ENCODE measurements around the gene POU5F1. TPM values are rescaled to one million over a fixed set of nuclear protein-coding genes. Genes with fewer than 3 reads are reported as not detected.
"Not testable (repeated sequence)": the region's sequence is repeated elsewhere in the genome, so short reads cannot be mapped to it uniquely, and the experiment has no call there.

POU5F1 gene
- total RNA-seq, 1 experiment from 2014 or later: not detected

DNA sequence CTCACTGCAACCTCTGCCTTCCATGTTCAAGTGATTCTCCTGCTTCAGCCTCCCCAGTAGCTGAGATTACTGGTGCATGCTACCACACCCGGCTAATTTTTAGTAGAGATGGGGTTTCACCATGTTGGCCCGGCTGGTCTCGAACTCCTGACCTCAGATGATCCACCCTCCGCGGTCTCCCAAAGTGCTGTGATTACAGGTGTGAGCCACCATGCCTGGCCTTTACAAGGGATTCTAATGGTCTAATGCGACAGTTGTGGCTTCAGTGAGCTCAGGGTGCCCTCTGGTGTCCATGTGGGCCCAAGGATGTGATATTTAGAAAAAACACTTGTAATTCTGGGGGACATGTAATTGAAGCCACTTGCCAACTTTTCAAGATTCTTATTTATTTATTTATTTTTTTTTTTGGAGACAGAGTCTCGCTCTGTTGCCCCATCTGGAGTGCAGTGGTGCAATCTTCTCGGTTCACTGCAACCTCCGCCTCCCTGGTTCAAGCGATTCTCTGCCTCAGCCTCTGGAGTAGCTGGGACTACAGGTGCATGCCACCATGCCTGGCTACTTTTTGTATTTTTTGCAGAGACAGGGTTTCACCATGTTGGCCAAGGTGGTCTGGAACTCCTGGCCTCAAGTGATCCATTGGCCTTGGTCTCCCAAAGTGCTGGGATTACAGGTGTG lies 22.1 kb upstream of the POU5F1 start:
- DNase-seq (ENCODE audit: extremely low read depth, low read depth): peak; percentile 70

DNA sequence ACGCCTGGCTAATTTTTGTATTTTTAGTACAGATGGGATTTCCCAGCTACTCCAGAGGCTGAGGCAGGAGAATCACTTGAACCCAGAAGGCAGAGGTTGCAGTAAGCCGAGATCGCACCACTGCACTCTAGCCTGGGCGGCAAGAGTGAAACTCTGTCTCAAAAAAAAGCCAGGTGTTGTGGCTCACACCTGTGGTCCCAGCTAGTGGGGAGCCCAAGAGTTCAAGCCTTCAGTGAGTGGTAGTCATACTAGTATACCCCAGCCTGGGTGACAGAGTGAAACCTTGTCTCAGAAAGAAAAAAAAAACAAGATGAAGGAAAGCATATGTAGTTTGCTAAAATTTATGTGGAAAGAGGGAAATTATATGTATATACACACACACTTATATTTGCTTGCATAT lies 20.0 kb upstream of the POU5F1 start:
- DNase-seq (ENCODE audit: extremely low read depth, low read depth): no peak

DNA sequence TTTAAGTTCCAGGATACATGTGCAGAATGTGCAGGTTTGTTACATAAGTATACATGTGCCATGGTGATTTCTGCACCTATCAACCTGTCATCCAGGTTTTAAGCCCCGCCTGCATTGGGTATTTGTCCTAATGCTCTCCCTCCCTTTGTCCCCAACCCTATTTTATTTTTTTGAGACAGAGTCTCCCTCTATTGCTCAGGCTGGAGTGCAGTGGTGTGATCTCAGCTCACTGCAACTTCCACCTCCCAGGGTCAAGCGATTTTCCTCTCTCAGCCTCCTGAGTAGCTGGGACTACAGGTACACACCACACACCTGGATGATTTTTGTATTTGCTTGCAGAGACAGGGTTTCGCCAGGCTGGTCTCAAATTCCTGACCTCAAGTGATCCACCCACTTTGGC lies 18.7 kb upstream of the POU5F1 start:
- not testable (repeated sequence) for DNase-seq (ENCODE audit: extremely low read depth, low read depth)

DNA sequence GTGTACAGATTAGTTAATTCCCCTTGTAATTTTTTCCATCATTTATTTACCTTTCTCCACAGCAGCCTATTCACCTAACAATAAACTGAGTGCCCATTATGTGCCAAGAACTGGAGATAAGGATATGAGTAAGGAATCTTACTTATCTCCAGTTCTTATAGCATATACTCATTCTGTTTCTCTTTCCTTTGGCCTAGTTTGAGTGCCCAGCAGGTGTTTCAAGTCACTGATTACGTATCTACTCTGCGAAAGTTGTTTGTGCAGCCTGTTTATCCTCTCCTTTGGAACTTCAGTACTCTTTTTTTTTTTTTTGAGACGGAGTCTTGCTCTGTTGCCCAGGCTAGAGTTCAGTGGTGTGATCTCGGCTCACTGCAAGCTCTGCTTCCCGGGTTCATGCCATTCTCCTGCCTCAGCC lies 17.3 kb upstream of the POU5F1 start:
- DNase-seq (ENCODE audit: extremely low read depth, low read depth): no peak

DNA sequence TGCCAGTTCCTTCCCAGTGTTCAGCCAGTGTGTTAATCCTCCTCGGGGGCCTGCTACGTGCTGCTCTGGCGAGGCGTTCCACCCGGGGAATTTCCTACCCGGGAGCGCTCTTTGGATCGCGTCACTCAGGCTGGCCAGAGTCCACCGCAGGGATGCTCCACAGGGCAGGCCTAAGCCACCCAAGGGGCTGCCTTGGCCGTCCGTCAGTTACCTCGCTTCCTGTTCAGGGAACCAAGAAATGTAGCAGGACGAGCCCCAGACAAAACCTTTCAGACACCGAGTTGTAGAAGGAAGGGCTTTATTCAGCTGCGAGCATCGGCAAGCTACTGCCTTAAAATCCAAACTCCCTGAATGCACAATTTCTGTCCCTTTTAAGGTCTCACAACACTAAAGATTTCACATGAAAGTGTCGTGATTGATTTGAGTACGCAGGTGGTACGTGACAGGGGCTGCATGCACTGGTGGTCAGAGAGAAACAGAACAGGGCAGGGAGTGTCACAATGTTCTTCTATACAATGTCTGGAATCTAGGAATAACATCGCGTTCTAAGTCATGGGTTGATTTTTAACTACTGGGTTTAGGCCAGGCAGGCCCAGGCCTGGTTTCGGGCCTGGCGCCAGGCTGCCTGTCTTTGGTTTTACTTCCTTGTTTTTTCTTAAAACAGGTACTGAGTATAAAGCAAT lies 15.7 kb upstream of the POU5F1 start:
- no peak for DNase-seq (ENCODE audit: extremely low read depth, low read depth)

DNA sequence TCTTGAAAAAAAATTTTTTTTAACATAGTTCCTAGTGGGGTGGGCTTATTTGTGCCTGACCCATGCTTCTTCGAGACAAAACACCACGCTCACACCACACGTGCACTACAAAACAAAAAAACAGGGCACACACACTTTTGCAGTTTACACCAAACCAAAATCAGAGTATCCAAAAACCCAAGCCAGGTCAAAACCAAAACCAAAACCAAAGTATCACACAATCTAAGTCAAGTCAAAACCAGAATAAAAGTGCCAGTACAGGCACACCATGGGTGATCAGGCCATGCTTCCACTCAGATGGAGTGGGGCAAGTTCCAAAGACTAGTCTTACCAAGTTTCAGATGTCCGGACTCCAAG lies 15.2 kb upstream of the POU5F1 start:
- not testable (repeated sequence) for DNase-seq (ENCODE audit: extremely low read depth, low read depth)

DNA sequence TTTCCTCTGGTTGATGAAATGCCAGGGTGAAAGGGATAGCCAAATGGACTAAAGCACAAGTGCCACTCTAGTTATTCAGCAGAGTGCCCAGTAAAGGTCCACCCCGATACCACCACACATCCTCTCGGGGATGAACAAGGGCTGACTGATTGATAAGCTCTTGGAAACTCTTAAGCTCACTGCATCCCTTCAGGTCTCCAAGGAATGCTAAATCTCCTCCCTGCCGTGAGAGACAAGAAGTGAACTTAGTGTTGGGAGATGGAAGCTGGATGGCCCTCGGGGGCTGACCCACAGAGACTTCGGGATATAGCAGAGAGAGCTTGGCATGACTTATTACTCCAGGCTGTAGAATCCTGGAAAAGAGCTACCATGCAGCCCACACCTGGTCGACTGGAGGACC lies 13.4 kb upstream of the POU5F1 start:
- DNase-seq (ENCODE audit: extremely low read depth, low read depth): not testable (repeated sequence)

DNA sequence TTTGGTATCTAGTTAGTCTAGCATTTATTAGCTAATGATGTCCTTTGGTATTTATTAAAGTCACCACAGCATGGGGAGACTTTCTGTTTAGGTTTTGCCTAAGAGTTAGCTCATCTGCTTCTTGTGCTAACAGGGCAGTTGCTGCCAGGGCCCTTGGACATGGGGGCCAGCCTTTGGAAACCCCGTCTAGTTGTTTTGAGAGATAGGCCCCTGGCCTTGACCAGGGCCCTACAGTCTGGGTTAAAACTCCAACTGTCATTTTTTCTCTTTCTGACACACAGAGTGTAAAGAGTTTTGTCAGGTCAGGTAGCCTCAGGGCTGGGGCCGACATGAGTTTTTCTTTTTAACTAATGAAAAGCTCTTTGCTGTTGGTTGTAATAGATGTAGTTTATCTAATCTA lies 12.8 kb upstream of the POU5F1 start:
- DNase-seq (ENCODE audit: extremely low read depth, low read depth): not testable (repeated sequence)

DNA sequence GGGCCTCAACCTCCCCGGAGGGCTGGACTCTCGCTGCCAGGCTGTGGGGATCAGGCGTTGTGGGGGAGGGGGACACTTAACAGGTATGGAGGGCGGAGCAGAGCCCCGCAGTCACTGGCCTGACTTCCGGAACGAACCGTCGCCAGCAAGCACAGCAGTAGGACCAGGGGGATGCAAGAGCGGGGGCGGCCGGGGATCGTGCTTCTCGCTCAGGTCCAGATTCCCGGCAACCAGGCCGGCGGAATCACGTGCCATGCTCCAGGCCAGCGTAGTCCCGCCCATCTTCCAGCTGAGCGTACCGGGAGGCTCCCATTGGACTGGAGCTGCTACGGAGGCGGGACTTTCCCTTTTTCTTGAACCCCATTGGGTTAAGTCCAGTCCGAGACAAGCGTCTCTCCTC lies 10.0 kb upstream of the POU5F1 start:
- DNase-seq (ENCODE audit: extremely low read depth, low read depth): no peak

DNA sequence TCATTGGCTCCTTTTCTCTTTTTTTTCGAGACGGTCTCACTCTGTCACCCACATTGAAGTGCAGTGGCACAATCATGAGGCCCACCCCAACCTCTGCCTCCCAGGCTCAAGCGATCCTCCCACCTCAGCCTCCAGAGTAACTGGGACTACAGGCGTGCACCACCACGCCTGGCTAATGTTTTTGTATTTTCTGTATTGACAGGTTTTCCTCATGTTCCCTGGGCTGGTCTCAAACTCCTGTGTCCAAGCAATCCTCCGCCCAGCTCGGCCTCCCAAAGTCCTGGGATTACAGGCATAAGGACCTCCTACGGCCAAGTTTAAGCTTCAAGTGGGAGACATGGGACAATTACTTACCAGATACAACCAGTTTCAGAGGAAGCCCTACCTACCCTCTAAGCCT lies 9.4 kb upstream of the POU5F1 start:
- DNase-seq (ENCODE audit: extremely low read depth, low read depth): no peak

DNA sequence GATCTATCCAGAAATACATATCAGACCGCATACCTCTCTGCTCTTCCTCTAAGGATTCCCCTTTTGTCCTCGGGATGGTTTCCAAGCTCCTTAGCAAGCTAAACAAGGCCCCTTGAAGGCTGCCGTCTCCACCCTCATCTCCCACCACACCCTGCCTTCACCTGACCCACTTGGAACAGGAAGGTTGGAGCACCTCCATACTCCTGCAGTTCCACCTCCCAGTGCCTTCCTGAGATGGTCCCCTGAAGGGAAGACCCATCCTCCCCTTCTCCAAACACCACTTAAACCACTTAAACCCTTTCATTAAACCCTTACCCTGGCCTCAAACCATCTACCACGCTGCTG lies 8.5 kb upstream of the POU5F1 start:
- no peak for DNase-seq (ENCODE audit: extremely low read depth, low read depth)

DNA sequence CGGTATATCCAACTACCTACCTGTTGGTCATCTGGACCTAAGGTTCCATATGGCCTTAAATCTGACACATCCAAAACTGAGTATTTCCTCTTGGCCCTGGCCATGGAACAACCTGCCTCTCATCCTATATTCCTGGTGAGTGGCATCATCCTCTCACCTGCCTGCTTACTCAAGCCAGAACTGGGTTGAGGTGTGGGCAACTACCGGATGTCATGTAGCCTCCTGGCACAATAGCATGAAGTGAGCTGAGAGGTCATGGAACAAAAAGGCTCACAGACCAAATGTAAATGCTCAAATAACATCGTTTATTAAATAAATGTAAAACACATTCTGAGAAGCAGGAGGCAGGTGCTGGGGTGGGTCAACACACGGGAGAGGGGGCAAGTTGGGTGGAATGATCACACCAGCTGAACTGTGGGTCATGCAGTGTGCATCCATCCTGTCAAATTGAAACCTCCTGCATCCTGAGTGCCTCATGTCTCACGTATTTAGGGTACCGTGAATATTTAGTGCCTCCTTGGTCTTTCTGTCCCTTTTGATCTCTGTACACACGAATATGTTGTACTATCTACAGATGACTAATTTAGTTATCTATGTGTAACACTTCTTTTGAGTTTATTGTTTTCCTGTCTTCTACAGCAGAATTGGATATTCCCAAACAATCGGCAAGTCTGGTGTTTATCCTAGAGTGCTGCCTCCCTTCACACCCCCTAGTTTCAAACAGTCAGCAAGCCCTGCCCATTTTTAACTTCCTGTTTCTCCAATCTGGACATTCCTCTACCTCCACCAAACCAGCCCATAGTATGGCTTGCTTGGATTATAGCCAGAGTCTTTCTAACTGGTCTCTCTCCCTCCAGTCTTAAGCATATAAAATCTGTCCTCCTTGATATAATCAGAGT lies 7.9 kb upstream of the POU5F1 start:
- DNase-seq (ENCODE audit: extremely low read depth, low read depth): no peak

DNA sequence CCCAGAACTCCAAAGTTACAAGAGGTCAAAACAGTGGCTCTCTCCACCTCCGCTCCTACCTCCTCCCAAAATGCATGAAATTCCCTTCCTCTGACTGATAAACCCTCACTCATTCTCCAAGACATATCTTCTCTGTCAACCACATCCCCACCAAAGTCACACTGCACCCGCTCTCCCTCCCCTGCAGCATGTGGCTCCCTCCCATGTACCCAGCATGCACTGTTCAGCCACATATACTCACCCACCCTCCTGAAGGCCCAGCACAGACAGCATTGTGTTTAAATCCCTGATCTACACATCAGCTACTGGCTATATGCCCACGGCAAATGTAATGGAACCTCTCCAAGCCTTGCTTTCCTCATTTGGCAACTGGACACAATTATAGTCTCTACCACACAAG lies 5.5 kb upstream of the POU5F1 start:
- no peak for DNase-seq (ENCODE audit: extremely low read depth, low read depth)

DNA sequence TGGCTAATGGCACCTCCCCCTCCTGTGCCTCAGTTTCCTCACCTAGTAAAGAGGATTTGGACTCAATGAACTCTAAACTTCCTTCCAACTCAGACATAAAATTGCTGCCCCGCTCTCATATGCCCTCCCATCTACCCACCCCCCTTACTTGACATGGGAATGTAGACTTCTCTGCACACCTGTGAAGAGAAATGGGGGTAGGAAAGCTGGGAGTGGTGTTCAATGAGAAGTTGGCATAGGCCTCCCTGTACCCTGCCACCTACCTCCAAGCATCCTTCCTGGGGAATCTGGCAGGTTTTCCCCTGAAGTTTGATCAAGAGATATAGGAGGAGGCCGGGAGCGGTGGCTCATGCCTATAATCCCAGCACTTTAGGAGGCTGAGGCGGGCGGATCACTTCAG lies 3.9 kb upstream of the POU5F1 start:
- DNase-seq (ENCODE audit: extremely low read depth, low read depth): no peak

DNA sequence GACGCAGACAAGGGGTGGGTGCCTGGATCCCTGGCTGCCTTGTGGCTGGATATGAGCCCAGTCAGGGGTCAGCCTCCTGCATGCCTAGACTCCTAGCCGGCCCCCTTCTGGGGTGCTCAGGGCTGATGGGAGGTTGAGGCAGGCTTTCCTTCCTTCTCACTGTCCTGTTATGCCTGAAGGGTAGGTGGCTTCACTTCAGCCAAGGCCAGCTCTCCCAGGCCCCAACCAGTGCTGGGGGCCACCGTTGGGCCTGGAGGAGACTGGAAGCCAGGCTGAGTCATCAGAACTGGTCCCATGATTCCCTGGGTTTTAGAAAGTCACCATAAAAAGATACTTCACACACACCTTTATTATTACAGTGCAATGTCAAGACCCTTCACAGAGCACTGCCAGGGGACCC lies 2.9 kb upstream of the POU5F1 start:
- DNase-seq (ENCODE audit: extremely low read depth, low read depth): no peak

DNA sequence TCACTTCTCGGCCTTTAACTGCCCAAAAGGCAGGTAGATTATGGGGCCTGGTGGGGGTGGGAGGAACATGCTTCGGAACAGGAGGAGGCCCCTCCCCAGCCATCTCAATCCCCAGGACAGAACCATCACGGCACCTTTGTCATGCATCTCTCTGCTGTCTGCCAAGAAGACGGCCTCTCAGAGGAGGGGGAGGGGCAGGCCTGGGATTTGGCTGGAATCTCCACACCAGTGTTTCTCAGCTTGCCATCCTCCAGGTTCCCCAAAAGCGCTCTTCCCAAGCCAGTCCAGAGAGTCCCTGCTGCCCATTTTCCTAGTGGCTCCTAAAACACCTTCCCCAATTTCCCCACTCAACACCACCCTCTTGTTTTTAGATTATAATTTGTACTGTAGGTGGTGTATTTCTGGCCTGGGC lies 2.5 kb upstream of the POU5F1 start:
- DNase-seq (ENCODE audit: extremely low read depth, low read depth): no peak

DNA sequence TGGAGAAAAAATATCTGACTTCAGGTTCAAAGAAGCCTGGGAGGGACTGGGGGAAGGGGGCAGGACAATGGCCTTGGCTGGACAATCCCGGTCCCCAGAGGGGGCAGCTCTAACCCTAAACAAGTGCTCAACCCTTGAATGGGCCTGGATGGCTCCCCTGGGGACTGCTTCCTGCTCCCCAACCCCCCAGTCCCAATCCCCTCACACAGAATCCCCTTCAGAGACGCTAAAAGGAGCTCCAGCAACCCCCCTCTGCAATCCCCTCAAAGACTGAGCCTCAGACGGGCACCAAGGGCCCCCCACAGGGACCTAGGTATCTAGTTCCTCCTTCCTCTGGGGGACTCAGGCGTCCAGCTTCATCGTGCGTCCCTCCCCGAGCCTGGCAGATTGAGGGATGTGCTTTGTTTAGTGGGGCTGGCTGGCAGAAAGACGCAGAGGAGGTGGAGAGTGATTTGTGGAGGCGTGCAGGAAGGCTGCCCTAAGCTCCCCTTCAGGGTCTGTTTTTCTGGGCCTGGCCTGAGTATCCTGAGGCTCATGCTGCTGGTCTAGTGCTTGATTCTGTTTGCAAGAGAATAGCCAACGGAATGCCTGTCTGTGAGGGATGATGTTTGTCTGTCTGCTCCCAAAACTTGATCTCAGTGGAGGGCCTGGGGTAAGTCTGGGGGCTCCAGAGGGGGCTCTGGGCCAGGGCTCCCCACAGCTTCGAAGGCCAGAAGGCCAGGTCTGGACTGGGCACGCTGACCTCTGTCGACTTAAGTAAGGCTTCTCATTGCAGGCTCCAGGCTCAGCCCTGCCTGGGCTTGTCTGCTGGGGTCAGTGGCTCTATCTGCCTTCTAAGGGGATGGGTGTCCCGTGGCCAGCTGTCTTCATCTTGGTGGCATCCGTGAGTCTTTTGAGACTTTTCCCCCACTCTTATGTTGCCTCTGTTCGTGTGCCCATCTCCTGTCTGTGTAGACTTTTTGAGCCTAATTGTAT lies 1.7 kb upstream of the POU5F1 start:
- DNase-seq (ENCODE audit: extremely low read depth, low read depth): no peak

DNA sequence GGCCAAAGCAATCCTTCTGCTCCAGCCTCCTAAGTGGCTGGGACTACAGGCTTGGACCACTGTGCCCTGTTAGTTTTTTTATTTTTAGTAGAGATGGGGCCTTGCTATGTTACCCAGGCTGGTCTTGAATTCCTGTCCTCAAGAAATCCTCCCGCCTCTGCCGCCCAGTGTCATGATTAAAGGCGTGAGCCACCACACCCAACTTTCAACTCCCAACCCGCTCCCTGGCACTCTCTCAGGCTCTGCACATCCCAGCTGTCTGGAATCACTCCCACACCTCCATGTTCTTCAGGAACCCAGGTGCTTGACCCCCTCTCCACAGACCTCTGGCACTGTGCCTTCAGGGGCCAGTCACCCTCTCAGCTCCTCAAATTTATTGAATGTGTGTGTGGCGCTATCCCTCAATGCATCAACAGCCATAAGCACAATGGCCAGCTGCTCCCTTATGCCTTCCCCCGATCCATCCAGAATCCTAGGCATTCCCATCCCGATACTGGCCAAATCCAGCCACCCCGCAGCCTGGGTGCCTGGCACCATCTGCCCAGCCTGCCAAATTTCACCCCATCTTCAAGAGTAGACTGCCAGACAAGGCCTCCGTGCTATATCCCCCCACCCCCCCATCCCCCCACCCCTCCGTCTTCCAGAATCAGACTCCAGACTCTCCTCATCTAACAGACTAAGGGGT lies 647 bp upstream of the POU5F1 start:
- no peak for DNase-seq (ENCODE audit: extremely low read depth, low read depth)

DNA sequence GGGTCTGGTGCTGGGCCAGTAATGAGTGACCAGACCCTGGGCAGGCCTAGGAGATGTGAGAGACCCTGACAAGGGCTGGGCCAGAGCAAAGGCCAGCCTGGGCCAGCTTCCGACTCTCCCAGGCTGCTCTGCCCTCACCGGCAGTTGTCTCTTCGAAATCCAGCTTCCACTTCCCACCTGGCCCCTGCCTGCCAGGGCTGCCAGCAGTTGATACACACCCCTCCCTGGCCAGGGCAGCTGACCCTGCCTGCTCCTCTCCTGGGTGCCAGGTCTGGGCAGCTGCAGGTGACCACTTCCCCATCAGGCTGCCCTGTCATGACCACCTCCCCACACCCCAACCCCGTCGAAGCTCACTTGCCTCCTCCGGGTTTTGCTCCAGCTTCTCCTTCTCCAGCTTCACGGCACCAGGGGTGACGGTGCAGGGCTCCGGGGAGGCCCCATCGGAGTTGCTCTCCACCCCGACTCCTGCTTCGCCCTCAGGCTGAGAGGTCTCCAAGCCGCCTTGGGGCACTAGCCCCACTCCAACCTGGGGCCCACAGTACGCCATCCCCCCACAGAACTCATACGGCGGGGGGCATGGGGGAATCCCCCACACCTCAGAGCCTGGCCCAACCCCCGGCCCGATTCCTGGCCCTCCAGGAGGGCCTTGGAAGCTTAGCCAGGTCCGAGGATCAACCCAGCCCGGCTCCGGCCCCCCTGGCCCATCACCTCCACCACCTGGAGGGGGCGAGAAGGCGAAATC lies 453 bp downstream of the POU5F1 start:
- DNase-seq (ENCODE audit: extremely low read depth, low read depth): not testable (repeated sequence)

Data from NCI-H460 (cell line).